ENCODE data around the gene TSR2.

The TSR2 gene

GRCh38 chrX:54411732-54412131 is 28.5 kb upstream of the TSR2 start:
- Histone ChIP-seq H4K20me1 (ENCODE audit: insufficient read depth, low read length, poor library complexity, severe bottlenecking) (no peaks in the 10 kb centered on the region), H3K9me2 (replicated peaks; ENCODE audit: low read depth, low read length) (no peaks in the 10 kb centered on the region), H3K4me3 (ENCODE audit: low read length, poor library complexity, severe bottlenecking) (no peak overlapping the region), H3K79me2 (ENCODE audit: insufficient read depth, low read length) (no peaks in the 10 kb centered on the region), H3K9ac (ENCODE audit: low read depth, low read length, poor library complexity, severe bottlenecking) (no peak overlapping the region), H3K36me3 (ENCODE audit: insufficient read depth, low read length) (no peaks in the 10 kb centered on the region), H3K27me3 (ENCODE audit: insufficient read depth, low read length, poor library complexity, severe bottlenecking) (peaks cover 46% of the 10 kb centered on the region), H2AFZ (ENCODE audit: low read length) (no peak overlapping the region), H3K9me3 (ENCODE audit: insufficient read depth, low read depth, low read length) (no peaks in the 10 kb centered on the region), H3F3A (ENCODE audit: low read depth) (no peaks in the 10 kb centered on the region), H3K4me2 (ENCODE audit: low read depth, low read length, poor library complexity, severe bottlenecking) (no peak overlapping the region), H3K4me1 (ENCODE audit: insufficient read depth, low read length, poor library complexity, severe bottlenecking) (no peaks in the 10 kb centered on the region)
- TF ChIP-seq CTCF (conservative IDR thresholded peaks at IDR 0.05; ENCODE audit: low read length) (no peak), EZH2phosphoT487 (IDR thresholded peaks at IDR 0.05; ENCODE audit: borderline replicate concordance) (no peak)

DNA sequence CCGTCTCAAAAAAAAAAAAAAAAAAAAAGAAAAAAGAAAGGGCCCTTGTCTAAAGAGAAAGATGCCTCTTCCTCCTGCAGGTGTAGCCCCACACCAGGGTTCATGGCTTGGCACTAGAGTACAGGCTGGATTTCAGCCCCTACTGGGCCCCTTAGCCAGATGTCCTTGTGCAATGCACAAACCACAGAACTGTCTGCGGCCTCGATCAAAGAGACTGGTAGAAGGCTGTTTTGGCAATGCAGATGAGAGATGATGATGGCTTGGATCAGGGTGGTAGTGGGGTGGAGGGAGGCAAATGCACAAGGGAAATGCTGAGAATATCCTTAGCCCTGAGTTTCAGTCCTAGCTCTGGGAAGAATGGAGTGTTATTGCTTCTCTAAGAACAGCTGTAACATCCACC is 26.5 kb upstream of the TSR2 start:
- no peak for TF ChIP-seq CTCF (conservative IDR thresholded peaks at IDR 0.05; ENCODE audit: low read length)
- TF ChIP-seq EZH2phosphoT487 (IDR thresholded peaks at IDR 0.05; ENCODE audit: borderline replicate concordance) = no peak
- Histone ChIP-seq H3K4me2 (ENCODE audit: low read depth, low read length, poor library complexity, severe bottlenecking) (no peak overlapping the region), H3K79me2 (ENCODE audit: insufficient read depth, low read length) (no peaks in the 10 kb centered on the region), H3K9me3 (ENCODE audit: insufficient read depth, low read depth, low read length) (no peaks in the 10 kb centered on the region), H3K4me1 (ENCODE audit: insufficient read depth, low read length, poor library complexity, severe bottlenecking) (no peaks in the 10 kb centered on the region), H3K4me3 (ENCODE audit: low read length, poor library complexity, severe bottlenecking) (no peak overlapping the region), H2AFZ (ENCODE audit: low read length) (no peak overlapping the region), H4K20me1 (ENCODE audit: insufficient read depth, low read length, poor library complexity, severe bottlenecking) (no peaks in the 10 kb centered on the region), H3K36me3 (ENCODE audit: insufficient read depth, low read length) (no peaks in the 10 kb centered on the region), H3F3A (ENCODE audit: low read depth) (no peaks in the 10 kb centered on the region), H3K9ac (ENCODE audit: low read depth, low read length, poor library complexity, severe bottlenecking) (no peak overlapping the region), H3K27me3 (ENCODE audit: insufficient read depth, low read length, poor library complexity, severe bottlenecking) (peaks cover 39% of the 10 kb centered on the region), H3K9me2 (replicated peaks; ENCODE audit: low read depth, low read length) (no peaks in the 10 kb centered on the region)

- Histone ChIP-seq H3K79me2 (ENCODE audit: insufficient read depth, low read length) (no peaks in the 10 kb centered on the region), H3K9me3 (ENCODE audit: insufficient read depth, low read depth, low read length) (no peaks in the 10 kb centered on the region), H3K9ac (ENCODE audit: low read depth, low read length, poor library complexity, severe bottlenecking) (no peak overlapping the region)
These were observed 24.5 kb upstream of the TSR2 start for GRCh38 chrX:54415534-54416350.

More at GRCh38 chrX:54415534-54416350, 24.5 kb upstream of the TSR2 start:
- Histone ChIP-seq H3K9me2 (replicated peaks; ENCODE audit: low read depth, low read length) (no peaks in the 10 kb centered on the region), H3K4me1 (ENCODE audit: insufficient read depth, low read length, poor library complexity, severe bottlenecking) (no peaks in the 10 kb centered on the region), H4K20me1 (ENCODE audit: insufficient read depth, low read length, poor library complexity, severe bottlenecking) (no peaks in the 10 kb centered on the region), H3K4me2 (ENCODE audit: low read depth, low read length, poor library complexity, severe bottlenecking) (no peak overlapping the region), H3K36me3 (ENCODE audit: insufficient read depth, low read length) (no peaks in the 10 kb centered on the region), H3F3A (ENCODE audit: low read depth) (no peaks in the 10 kb centered on the region), H3K27me3 (ENCODE audit: insufficient read depth, low read length, poor library complexity, severe bottlenecking) (peaks cover 49% of the 10 kb centered on the region), H3K4me3 (ENCODE audit: low read length, poor library complexity, severe bottlenecking) (no peak overlapping the region), H2AFZ (ENCODE audit: low read length) (no peak overlapping the region)
- TF ChIP-seq CTCF (conservative IDR thresholded peaks at IDR 0.05; ENCODE audit: low read length) = no peak
- TF ChIP-seq EZH2phosphoT487 (IDR thresholded peaks at IDR 0.05; ENCODE audit: borderline replicate concordance) = no peak

Measured in Loucy (cell line).